HG03460 (cell line): ENCODE results near the gene KCNH1.

Experiments
- ATAC-seq: cut with Tn5 transposase; IDR thresholded peaks from one replicate; pipeline ENCODE4 v1.9.1; 2021; ENCODE audit not compliant: unreplicated experiment

KCNH1 gene

DNA sequence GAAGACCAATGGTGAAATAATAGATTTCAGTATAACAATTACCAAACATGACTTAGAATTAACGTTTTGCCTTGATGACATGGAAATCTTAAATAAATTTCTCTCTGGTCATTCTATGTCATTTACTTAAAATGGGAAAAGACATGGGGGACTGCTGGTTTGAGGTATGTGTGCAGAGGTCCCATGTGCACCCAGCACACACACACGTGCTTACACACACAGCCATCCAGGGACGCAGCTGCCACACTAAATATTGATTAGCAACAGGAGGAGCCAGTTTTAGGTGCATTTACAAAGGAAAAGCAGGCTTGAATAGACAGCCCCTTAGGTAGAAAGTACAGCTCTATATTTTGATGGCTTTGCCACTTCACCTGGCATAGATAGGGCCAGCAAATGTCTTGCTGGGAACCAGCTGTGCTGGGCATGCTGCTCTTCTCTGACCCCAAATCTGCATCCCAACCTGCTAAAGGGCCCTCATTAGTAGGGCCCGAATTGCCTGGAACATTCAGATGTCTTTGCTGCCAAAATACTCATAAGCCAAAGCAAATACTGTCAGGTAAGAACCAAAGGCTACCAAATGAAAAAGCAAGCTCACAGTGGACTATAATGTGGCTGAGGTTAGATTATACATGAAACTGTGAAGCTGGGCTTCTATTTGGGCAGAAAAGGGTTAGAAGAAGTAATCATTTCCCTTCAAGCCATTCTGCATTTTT lies 405.4 kb downstream of the KCNH1 start:
- no peak for ATAC-seq

DNA sequence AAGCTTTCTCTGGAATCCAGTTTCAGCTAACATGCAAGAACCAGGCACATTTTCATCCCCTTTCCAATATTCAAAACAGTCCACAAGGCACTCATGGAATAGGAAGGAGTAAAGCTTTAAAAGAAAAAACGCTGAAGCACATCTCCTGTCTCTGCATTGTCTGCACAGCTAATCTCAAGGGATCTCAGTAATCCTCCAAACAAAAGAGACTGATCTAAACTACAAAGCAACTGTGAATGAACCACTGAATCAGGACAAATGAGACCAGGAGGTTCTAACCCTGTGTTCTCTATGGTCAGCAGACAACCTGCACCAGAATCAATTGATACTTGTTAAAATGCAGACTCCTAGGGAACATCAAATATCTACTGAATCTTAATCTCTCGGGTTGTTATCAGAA lies 406.2 kb downstream of the KCNH1 start:
- ATAC-seq, result no peak

GRCh38 chr1:210726621-210727020 lies 407.3 kb downstream of the KCNH1 start:
- no peak for ATAC-seq

GRCh38 chr1:210724768-210725167 lies 409.2 kb downstream of the KCNH1 start:
- no peak for ATAC-seq

- no peak for ATAC-seq
Observed at GRCh38 chr1:210723646-210724045, 410.3 kb downstream of the KCNH1 start.

- ATAC-seq, result no peak
Observed at GRCh38 chr1:210722410-210723081, 411.4 kb downstream of the KCNH1 start.

DNA sequence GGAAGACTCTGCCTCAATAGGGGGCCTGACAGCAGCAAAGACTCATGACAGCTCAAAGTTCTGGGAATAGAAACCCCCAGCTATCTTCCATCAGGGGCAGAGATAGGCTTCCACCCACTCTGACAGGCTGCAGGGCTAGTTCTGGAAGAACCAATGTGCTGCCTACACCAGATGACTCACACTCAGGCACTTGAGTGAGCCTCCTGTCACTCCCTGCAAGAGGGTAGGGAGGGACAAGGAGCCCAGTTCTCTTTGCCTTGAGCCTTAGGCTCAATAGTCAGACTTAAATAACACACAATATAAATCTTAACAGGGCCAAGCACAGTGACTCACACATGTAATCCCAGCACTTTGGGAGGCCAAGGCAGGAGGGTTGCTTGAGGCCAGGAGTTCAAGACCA lies 418.9 kb downstream of the KCNH1 start:
- no peak for ATAC-seq

DNA sequence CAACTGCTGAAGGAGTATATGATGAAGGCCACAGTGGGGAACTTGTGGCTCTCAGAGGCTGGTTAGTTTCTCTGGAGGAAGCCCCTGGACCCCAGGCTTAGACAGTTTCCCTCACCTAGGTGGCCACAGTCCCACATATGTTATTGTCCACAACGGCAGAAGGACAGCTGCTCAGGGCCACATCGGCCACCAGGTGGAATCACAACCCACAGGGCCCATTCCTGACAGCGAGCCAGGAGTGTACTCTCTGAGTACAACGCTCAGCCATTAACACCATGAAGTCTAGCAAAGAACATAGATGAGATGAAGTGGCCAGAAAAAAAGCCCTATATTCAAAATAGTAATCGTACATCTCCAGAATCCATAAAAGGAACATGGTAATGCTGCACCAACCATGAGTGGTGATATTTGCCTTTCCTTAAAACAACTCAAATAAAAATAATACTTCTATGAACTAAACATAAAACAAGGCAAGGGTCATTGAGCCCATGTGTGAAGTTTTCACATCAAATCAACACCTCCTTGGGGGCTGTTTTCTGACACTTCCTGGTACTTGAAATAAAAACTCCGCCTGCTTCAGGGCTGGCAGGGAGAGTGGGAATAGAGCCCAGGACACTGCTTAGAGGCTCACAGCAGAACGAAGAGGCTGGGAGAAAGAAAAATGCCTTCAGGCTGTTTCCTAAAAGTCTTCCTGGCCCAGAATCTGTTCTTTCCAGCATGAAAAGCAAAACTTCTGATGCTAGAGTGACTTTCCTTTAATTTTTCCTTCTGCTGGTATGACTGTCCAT lies 421.9 kb downstream of the KCNH1 start:
- ATAC-seq, result no peak

- no peak for ATAC-seq
Observed at GRCh38 chr1:210709701-210710100, 424.2 kb downstream of the KCNH1 start.

- ATAC-seq, result no peak
Observed at GRCh38 chr1:210707300-210708240, 426.4 kb downstream of the KCNH1 start.

- ATAC-seq, result no peak
Observed at GRCh38 chr1:210706246-210706645, 427.7 kb downstream of the KCNH1 start.

DNA sequence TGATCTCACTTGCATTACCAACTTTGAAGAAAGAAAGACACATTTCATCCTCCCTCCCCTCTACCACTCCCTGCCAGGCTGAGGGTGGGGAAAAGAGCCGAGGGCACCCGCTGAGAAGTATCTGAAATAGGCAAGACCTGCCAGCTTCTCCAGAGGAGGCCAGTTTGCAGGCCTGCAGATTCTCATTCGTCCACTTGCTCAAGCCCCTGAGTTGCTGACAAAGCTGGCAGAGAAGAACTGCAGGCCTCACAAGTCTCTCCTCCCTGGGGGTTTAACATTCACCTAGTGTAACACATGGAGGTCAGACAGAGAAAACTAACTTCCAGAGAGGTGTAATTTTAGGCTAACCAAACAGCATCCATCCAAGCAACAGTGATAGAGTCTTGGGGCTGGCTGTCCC lies 428.9 kb downstream of the KCNH1 start:
- ATAC-seq, result no peak

DNA sequence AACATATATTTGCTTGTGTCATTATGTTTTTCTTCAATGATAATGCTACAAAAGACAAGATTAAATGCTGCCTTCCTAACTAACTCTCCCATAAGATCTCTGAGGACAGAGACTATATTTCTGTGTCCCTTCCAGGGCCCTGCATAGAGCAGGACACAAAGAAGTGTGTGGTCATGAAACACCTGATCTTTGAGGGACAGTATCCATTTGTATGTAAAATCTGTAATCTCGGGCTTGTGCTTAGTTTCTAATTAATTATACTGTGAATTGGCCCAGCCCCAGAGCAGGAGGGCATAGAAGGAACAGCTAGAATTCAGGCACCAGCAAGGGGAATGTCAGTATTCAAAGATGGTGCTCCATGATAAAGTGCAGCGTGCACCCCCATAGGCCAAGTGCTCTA lies 430.4 kb downstream of the KCNH1 start:
- no peak for ATAC-seq

- ATAC-seq, result no peak
Observed at GRCh38 chr1:210702506-210702905, 431.4 kb downstream of the KCNH1 start.

- ATAC-seq, result no peak
Observed at GRCh38 chr1:210700511-210700910, 433.4 kb downstream of the KCNH1 start.

- ATAC-seq, result no peak
Observed at GRCh38 chr1:210700083-210700482, 433.9 kb downstream of the KCNH1 start.

DNA sequence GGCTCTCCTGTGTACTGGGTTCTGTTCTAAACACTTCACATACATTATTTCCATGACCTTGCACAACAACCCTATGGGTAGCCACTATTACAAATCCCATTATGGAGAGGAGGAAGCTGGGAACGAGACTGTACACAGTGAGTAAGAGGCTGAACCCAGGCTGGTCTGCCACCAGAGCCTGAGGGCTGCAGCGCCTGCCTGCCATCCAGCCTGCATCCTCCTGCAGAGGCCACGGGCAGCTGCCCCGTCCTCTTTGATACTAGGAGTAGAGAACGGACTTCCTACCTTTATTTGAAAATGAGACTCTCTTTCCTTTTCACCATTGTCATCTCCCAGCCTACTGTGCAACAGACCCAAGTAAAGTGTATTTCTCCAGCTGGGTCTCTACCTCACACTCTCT lies 435.3 kb downstream of the KCNH1 start:
- ATAC-seq, result no peak

DNA sequence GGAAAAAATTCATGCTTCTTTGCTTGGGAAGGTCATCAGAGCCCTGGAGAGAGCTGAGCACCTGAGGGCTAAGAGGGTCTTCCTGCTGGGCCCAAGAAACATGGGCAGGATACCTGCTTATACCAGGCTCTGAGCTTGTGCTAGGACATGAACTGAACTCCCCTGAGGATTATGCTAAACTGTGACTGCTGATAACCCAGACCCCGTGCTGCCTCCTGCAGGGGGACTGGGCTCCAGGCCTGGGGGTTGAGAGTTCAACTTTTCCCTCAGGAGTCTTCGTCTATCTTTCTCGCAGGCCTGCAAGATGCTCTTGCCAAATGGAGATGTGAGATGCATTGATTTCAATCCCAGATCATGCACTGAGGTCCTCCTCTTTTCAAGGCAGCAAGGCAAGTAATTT lies 436.8 kb downstream of the KCNH1 start:
- no peak for ATAC-seq

DNA sequence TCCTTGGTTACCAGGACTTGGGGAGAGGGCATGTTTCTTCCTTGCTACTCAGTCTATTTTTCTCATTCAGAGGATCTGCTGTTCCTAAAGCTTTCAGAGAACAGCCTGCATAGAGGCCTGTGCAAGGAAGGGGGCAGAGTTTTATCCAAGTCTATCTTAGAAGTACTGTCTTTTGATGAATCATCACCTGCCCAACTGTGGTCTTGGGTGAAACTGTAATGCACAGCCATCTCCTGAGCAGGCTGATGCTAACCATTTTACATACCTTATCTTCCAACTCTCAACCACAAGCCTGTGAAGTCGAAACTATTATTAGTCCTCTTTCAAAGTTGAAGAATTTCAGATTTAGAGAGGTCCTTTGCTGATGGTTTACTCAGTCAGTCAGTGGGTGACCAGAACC lies 437.2 kb downstream of the KCNH1 start:
- ATAC-seq, result peak; percentile 93

- ATAC-seq, result no peak
Observed at GRCh38 chr1:210695026-210695425, 438.9 kb downstream of the KCNH1 start.

GRCh38 chr1:210692796-210693195 lies 441.2 kb downstream of the KCNH1 start:
- no peak for ATAC-seq
